ENCODE measurements around the gene GUCY1A1.

The GUCY1A1 gene

GRCh38 chr4:155708782-155709181 is 42.1 kb downstream of the GUCY1A1 start:
- ChIA-PET CTCF (no interaction called here), POLR2A (no interaction called here)
- Histone ChIP-seq H3K4me1 (ENCODE audit: control insufficient read depth, insufficient read depth, low read length) (peaks cover 9% of the 10 kb centered on the region; the same call in 1 of the 2 replicates), H3K36me3 (ENCODE audit: control insufficient read depth in 2 of 2, insufficient read depth in 1 of 2, low read length in 2 of 2) (peaks cover 0 to 4% of the 10 kb centered on the region in 2 experiments; a peak in 2 of 3 replicates), H3K9me3 (ENCODE audit: control insufficient read depth, insufficient read depth, low read depth, low read length) (no peaks in the 10 kb centered on the region), H3K4me3 (ENCODE audit: low read depth, low read length) (no peak overlapping the region), H3K27ac (ENCODE audit: extremely low read depth, low read depth, low read length) (no peak overlapping the region)
- no peak for TF ChIP-seq ZNF571 (tag by site-specific recombination; IDR thresholded peaks at IDR 0.05)
- TF ChIP-seq ZNF311 (tag by site-specific recombination; IDR thresholded peaks at IDR 0.05; ENCODE audit: borderline replicate concordance): no peak
- TF ChIP-seq ZBTB1 (tag by site-specific recombination; IDR thresholded peaks at IDR 0.05): no peak
- no peak for TF ChIP-seq ZBTB17 (tag by site-specific recombination; IDR thresholded peaks at IDR 0.05)
- no peak for TF ChIP-seq ZNF157 (tag by site-specific recombination; IDR thresholded peaks at IDR 0.05)
- TF ChIP-seq PRDM4 (tag by site-specific recombination; IDR thresholded peaks at IDR 0.05): no peak

GRCh38 chr4:155709918-155710317 is 43.3 kb downstream of the GUCY1A1 start:
- peaks cover 9% of the 10 kb centered on the region; the same call in 1 of the 2 replicates for H3K4me1 ChIP-seq (ENCODE audit: control insufficient read depth, insufficient read depth, low read length)
- ChIA-PET CTCF (no interaction called here), POLR2A (no interaction called here)
- no peaks in the 10 kb centered on the region for H3K9me3 ChIP-seq (ENCODE audit: control insufficient read depth, insufficient read depth, low read depth, low read length)
- no peak overlapping the region for H3K27ac ChIP-seq (ENCODE audit: extremely low read depth, low read depth, low read length)
- H3K4me3 ChIP-seq (ENCODE audit: low read depth, low read length): no peak overlapping the region
- H3K36me3 ChIP-seq (ENCODE audit: control insufficient read depth in 2 of 2, insufficient read depth in 1 of 2, low read length in 2 of 2): peaks cover 0 to 4% of the 10 kb centered on the region in 2 experiments; a peak in 2 of 3 replicates
- TF ChIP-seq ZNF10 (tag by site-specific recombination; IDR thresholded peaks at IDR 0.05) (no peak), ZFP37 (tag by site-specific recombination; IDR thresholded peaks at IDR 0.05) (no peak), MYNN (tag by site-specific recombination; IDR thresholded peaks at IDR 0.05; ENCODE audit: borderline replicate concordance) (no peak), ZNF274 (IDR thresholded peaks at IDR 0.05; ENCODE audit: low read length) (no peak), ZNF274 (tag by site-specific recombination; IDR thresholded peaks at IDR 0.05; ENCODE audit: borderline replicate concordance) (no peak), ZNF776 (tag by site-specific recombination; IDR thresholded peaks at IDR 0.05; ENCODE audit: borderline replicate concordance) (no peak), PRDM4 (tag by site-specific recombination; IDR thresholded peaks at IDR 0.05) (no peak), ZNF26 (tag by site-specific recombination; IDR thresholded peaks at IDR 0.05) (no peak), ZNF544 (tag by site-specific recombination; IDR thresholded peaks at IDR 0.05) (no peak), ZNF416 (tag by site-specific recombination; IDR thresholded peaks at IDR 0.05) (no peak), KLF8 (tag by site-specific recombination; IDR thresholded peaks at IDR 0.05) (no peak), ZBTB7A (tag by site-specific recombination; IDR thresholded peaks at IDR 0.05; ENCODE audit: low read depth) (no peak), ZNF169 (tag by site-specific recombination; IDR thresholded peaks at IDR 0.05) (no peak), PRDM2 (tag by site-specific recombination; IDR thresholded peaks at IDR 0.05; ENCODE audit: borderline replicate concordance) (no peak), BCL6B (tag by site-specific recombination; IDR thresholded peaks at IDR 0.05) (no peak), ZBTB48 (tag by site-specific recombination; IDR thresholded peaks at IDR 0.05) (no peak), ZNF529 (tag by site-specific recombination; IDR thresholded peaks at IDR 0.05; ENCODE audit: insufficient replicate concordance) (no peak)

Data from HEK293 (cell line).